A172 (cell line): ENCODE data around the gene ANKS1A. TPM values are rescaled to one million over a fixed set of nuclear protein-coding genes. Genes with fewer than 3 reads are reported as not detected.
"Not testable (repeated sequence)": the region's sequence is repeated elsewhere in the genome, so short reads cannot be mapped to it uniquely, and the experiment has no call there.

ENCODE experiments used
- DNase-seq: peaks from one replicate; pipeline ENCODE4 v3.0.0-alpha.2; 2015; ENCODE audit warnings: low spot score
- total RNA-seq: library from RNA; depleted of rRNA; stranded (reverse); fragments of >200 nt; shearing (Covaris generic); gene quantifications from 2 replicates; pipeline ENCODE4 v1.2.3, GENCODE V29; 2014

ANKS1A gene
- total RNA-seq, 1 experiment from 2014 or later: 5.0 TPM

- DNase-seq: no peak
Measured at GRCh38 chr6:34917626-34918285, 28.7 kb downstream of the ANKS1A start.

GRCh38 chr6:34919651-34920050 is 30.6 kb downstream of the ANKS1A start:
- DNase-seq: peak; percentile 26

- DNase-seq: no peak
Measured at GRCh38 chr6:34920097-34920496, 31.0 kb downstream of the ANKS1A start.

GRCh38 chr6:34922177-34922663 is 33.2 kb downstream of the ANKS1A start:
- DNase-seq: peak; percentile 69

- DNase-seq: no peak
Measured at GRCh38 chr6:34924831-34925625, 36.0 kb downstream of the ANKS1A start.

- peak; percentile 18 for DNase-seq
Measured at GRCh38 chr6:34926655-34927054, 37.6 kb downstream of the ANKS1A start.

DNA sequence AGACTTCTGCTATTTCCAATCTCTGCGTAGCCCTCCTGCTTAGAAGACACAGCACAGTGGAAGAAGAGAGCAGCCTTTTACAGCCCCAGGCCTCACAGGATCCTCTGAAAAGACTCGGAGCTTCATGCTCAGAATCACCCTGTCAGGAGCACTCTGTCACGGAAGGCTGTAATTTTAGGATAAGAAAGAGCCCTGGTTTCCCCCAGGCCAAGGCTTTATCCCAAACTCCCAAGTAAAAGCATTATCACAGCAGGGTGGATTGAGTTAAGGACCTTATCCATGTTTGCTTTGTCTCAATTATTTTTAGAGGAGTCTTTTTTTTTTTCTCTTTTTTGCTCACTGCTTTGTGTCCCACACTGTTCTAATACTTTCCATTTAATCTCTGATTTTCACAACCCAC is 39.2 kb downstream of the ANKS1A start:
- no peak for DNase-seq

- no peak for DNase-seq
Measured at GRCh38 chr6:34928695-34929094, 39.6 kb downstream of the ANKS1A start.

- DNase-seq: no peak
Measured at GRCh38 chr6:34929241-34929978, 40.4 kb downstream of the ANKS1A start.

GRCh38 chr6:34930221-34930620 is 41.2 kb downstream of the ANKS1A start:
- DNase-seq: no peak

DNA sequence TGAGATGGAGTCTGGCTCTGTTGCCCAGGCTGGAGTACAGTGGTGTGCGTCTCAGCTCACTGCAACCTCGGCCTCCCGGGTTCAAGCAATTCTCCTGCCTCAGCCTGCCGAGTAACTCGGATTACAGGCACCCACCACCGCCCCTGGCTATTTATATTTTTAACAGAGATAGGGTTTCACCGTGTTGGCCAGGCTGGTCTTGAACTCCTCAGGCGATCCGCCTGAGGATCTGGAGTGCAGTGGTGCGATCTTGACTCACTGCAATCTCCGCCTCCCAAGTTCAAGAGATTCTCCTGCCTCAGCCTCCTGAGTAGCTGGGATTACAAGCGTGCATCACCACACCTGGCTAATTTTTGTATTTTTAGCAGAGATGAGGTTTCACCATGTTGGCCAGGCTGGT is 43.1 kb downstream of the ANKS1A start:
- not testable (repeated sequence) for DNase-seq

GRCh38 chr6:34934516-34934915 is 45.5 kb downstream of the ANKS1A start:
- no peak for DNase-seq

DNA sequence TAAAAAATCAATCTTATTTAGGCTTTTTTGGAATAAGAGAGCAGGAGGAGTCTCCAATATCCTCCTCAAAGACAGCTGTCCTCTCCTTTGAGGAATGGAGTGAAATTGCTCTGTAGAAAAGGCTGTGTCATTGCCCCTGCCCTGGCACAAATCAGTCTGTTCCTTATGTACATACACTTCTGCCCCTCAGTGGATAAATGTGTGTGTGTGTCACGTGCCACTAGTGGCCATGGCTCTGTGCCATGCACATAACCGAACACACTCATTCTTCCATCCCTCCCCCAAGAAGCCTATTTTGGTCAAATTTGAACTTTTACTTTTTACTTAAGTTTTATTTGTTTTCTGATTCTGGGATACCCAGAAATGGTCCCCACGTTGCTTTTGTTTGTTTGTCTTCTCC is 49.2 kb downstream of the ANKS1A start:
- DNase-seq: no peak

DNA sequence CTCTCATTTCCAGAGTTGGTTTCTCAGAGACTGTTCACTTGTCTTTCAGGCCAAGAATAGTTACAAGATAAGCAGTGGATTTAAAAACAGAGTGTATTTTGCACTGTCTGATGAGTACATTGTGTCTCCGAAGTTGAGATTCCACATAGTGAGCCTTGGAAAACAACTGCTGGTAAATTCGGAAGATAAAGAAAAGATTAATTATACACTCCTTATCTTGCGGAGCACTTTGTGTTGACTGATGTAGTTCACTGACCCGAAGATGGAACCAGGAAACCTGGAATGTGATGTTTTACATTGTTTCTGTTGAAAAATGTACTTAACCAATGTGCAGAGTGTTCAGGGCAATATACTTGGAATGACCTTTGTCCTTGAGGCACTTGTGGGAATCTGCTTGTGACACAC is 51.0 kb downstream of the ANKS1A start:
- no peak for DNase-seq

GRCh38 chr6:34941421-34941820 is 52.4 kb downstream of the ANKS1A start:
- no peak for DNase-seq

DNA sequence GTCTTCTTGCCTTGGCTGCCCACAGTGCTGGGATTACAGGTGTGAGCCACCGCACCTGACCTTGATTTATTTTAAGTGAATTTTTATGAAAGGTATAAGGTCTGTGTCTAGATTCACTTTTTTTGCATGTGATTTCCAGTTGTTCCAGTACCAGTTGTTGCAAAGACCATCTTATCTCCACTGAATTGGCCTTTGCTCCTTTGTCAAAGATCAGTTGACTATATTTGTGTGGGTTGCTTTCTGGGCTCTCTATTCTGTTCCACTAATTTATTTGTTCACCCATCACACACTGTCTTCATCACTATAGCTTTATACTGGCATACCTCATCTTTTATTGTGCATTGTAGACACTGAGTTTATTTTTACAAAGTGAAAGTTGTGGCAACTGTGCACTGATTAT is 56.3 kb downstream of the ANKS1A start:
- DNase-seq: no peak

DNA sequence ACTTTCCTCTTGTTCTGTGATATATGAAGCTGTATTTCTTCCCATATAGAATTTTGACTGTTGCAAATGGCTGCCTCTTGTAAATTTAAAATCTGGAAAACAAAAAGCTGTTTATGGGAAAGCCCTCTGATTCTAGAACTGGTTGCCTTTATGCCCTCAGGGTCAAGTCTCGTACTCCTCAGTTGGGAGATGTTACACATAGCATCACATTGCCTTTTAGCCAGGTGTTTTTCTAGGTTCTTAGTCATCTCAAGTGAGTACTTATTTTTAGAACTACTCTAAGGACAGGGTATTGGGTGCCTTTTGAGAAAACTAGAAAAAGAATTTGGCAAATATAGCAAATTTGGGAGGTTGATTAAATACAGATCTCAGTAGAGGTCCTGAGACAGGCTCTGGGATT is 58.5 kb downstream of the ANKS1A start:
- DNase-seq: no peak

- no peak for DNase-seq
Measured at GRCh38 chr6:34949636-34950035, 60.6 kb downstream of the ANKS1A start.

DNA sequence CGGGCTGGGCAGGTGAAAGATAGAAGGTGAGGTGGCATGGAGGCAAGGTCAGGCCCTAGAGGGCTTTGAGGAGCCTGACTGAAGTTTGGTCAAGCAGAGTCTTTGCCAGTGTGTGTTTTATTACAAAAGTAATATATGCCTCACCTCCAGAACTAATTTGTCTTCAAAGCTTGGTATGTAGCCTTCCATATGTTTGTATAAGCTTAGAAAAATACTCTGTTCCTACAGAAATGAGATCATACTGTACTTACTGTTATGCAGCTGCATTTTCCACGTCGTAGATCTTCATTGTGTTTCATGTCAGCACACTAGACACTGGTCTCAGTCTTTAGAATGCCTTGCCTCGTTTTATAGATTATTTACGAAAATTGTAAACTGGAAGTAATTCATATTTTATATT is 61.8 kb downstream of the ANKS1A start:
- no peak for DNase-seq

GRCh38 chr6:34951731-34952130 is 62.7 kb downstream of the ANKS1A start:
- no peak for DNase-seq

DNA sequence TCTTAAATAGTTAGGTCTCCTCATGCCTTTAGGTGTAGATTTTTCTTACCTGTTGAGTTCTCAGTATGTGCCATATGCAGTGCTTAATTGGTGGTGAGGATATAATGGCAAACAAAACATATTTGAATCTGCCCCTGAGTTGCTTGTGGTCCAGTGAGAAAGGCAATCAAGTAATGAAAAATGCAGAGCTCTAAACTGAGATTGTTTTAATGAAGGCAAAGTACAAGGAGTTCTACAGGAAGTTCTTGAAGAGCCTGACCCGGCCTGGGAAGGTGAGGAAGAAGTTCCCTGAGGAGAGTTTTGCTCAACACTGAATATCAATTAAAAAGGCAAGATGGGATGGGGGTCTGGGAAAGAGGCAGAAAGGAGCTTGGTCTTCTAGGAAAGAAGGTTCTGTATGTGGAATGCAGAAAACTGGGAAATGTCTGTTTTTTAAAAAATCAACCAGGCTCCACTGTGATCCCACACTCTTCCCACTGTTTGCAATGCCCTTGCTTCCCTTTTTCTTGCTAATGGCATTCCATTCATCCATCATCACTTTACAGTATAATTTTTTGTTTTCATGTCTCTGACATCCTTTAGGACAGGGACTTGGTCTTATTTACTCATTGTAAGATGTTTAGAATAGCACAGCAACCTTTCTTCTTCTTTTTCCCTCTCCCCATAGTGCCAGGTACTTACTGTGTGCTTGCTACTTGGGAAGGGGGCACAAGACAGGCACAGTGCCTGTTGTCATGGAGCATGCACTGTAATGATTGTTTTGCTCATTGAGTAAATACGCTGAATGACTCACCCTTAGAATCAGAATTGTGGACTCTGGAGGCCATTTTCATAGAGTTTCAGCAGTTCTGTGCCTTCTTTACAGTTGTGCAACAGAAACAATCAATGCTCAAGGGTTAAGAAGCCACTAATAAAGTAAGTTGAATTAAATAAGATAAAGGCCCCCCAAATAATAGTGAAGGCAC is 64.3 kb downstream of the ANKS1A start:
- peak; percentile 12 for DNase-seq
